K562 (cell line): ENCODE results near the gene SPATA16. TPM values are rescaled to one million over a fixed set of nuclear protein-coding genes. Genes with fewer than 3 reads are reported as not detected.

Experiments used
- NR0B1 ChIP-seq: fragments of 450-650 bp; IDR thresholded peaks from one replicate; pipeline ENCODE4 v1.6.1; 2018; ENCODE audit warnings: mild to moderate bottlenecking, moderate library complexity; ENCODE audit not compliant: partially characterized antibody
- RNF219 ChIP-seq: fragments of 250-450 bp; sonication (Bioruptor Pico); IDR thresholded peaks from 2 replicates; pipeline ENCODE4 v1.5.0; 2022; ENCODE audit warnings: mild to moderate bottlenecking
- ZBTB11 ChIP-seq, 3 experiments: fragments of 200-800 bp in 1 of 3; fragments of 250-450 bp in 1 of 3; fragments of 450-650 bp in 1 of 3; sonication (Bioruptor Pico) in 1 of 3; sonication (Bioruptor generic) in 1 of 3; formaldehyde crosslinking in 1 of 3; IDR thresholded peaks; 2 replicates each; pipeline versions ENCODE4 v1.6.1 to v1.8.0; 2016 to 2022; ENCODE audit warnings: mild to moderate bottlenecking in 2 of 3, missing genetic modification characterization in 2 of 3, missing compliant biosample characterization in 1 of 3, moderate library complexity in 1 of 3
- ZHX1 ChIP-seq: fragments of 150-350 bp; conservative IDR thresholded peaks from 2 replicates; pipeline ENCODE4 v1.6.1; 2014; ENCODE audit warnings: low read length
- polyA plus RNA-seq, 8 experiments: library from polyadenylated mRNA; depleted of rRNA in 4 of 8; stranded (reverse) in 5 of 8; unstranded in 3 of 8; fragments of >200 nt; fragmentation: Nextera tagmentation in 2 of 8; fragmentation: Illumina TruSeq in 1 of 8; extraction: Ambion mirVana in 2 of 8; extraction: Trizol in 1 of 8; gene quantifications; 2 replicates each; pipeline versions ENCODE4 v1.2.1 to v1.2.3, GENCODE V29; 2011 to 2014; ENCODE audit warnings: inconsistent platforms in 1 of 8, missing spikeins in 1 of 8
- total RNA-seq, 7 experiments: library from RNA; depleted of rRNA in 6 of 7; stranded (reverse); fragments of >200 nt in 6 of 7; fragmentation: Illumina TruSeq in 2 of 7; extraction: Trizol in 2 of 7; gene quantifications; 2 replicates each; pipeline versions ENCODE4 v1.2.1 to v1.2.3, GENCODE V29; 2011 to 2021; ENCODE audit warnings: low replicate concordance in 1 of 7

Gene SPATA16
- total and polyA plus RNA-seq, 9 of the 15 experiments (the other 6 are each of a cell fraction or from before 2014, with no cell fraction given), result not detected

GRCh38 chr3:173003471-173003870, 137.6 kb downstream of the SPATA16 start (continued):
- TF ChIP-seq ZBTB11 (CRISPR knock-in tag; IDR thresholded peaks at IDR 0.05) (no peak), ZHX1 (no peak), RNF219 (CRISPR knock-in tag) (no peak), NR0B1 (no peak)
